ENCODE measurements around the gene WWOX. TPM values are rescaled to one million over a fixed set of nuclear protein-coding genes. Genes with fewer than 3 reads are reported as not detected.
A peak's percentile ranks its signal among the peaks of the same experiment; 100 is the strongest.

The WWOX gene
- total RNA-seq, 2 donors from 2014 or later = 33.8 to 82.5 TPM

DNA sequence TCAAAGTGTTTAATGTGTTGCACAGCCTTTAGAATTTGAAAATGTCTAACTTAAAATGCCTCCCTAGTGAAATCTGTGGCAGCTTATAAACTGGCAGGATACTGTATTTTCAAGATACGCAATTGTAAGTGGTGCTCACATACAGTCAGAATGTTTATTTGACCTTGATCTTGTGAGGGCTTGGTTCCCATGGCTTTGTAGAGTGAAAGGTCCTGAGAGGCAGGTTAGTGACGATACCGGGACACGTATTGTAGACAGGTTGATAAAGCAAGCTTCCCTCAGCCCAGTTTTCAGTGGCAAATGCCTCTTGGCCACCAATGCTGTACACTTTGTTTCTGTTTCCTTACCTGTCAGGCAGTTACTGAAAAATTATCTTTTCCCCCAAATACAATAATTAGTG, 1074.5 kb downstream of the WWOX start:
- Histone ChIP-seq H3K36me3 (no peaks in the 10 kb centered on the region), H3K4me1 (ENCODE audit: control insufficient read depth in 1 of 2, low read depth in 2 of 2) (peaks cover 11 to 27% of the 10 kb centered on the region in 2 donors), H3K27me3 (replicated peaks; ENCODE audit: insufficient read depth) (no peaks in the 10 kb centered on the region), H3K27ac (no peak overlapping the region), H3K4me3 (no peak overlapping the region), H3K9me3 (no peaks in the 10 kb centered on the region)
- TF ChIP-seq, protein P1, sequence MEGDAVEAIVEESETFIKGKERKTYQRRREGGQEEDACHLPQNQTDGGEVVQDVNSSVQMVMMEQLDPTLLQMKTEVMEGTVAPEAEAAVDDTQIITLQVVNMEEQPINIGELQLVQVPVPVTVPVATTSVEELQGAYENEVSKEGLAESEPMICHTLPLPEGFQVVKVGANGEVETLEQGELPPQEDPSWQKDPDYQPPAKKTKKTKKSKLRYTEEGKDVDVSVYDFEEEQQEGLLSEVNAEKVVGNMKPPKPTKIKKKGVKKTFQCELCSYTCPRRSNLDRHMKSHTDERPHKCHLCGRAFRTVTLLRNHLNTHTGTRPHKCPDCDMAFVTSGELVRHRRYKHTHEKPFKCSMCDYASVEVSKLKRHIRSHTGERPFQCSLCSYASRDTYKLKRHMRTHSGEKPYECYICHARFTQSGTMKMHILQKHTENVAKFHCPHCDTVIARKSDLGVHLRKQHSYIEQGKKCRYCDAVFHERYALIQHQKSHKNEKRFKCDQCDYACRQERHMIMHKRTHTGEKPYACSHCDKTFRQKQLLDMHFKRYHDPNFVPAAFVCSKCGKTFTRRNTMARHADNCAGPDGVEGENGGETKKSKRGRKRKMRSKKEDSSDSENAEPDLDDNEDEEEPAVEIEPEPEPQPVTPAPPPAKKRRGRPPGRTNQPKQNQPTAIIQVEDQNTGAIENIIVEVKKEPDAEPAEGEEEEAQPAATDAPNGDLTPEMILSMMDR (IDR thresholded peaks at IDR 0.05) = no peak
- ATAC-seq (ENCODE audit: insufficient number of reproducible peaks, low FRiP score, low read depth) (no peak), DNase-seq (ENCODE audit: low spot score) (no peak)

DNA sequence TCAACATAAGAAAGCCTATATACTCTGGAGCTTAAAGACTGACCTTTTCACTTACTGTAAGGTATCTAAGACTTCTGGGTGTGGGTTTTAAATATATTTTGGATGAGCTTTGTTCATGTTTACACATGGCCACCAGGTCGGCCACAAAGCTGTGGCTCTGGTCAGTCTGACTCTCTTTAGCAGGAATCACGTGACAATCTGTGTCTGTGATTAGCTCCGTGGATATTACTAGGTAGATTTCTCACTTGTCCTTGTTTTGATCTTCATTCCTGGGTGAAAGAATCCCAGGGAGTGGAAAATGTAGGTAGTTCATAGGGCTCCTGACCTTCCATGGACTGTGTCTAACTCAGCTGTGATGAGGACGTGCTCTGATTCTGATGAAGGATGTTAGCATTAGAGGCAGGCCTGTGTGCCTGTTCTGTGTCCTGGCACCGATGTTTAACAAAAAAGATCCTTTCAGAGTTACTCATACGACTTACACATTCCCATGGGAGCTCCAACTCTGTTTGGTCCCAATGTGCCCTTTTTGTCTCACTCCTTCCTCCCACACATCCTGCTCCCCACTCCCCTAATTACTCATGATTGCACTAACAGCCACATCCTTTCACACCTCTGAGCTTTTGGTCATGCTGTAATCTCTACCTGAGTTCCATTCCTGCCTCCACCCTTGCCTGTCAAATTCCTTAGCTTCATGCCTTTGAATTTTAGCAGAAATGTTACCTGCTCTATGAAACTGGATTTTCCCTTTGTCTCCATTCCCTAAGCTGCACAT, 1076.0 kb downstream of the WWOX start:
- DNase-seq (ENCODE audit: low spot score) (no peak), ATAC-seq (ENCODE audit: insufficient number of reproducible peaks, low FRiP score, low read depth) (no peak)
- TF ChIP-seq, protein P1 (IDR thresholded peaks at IDR 0.05) = no peak
- Histone ChIP-seq H3K9me3 (no peaks in the 10 kb centered on the region), H3K4me3 (no peak overlapping the region), H3K27ac (no peak overlapping the region), H3K4me1 (ENCODE audit: control insufficient read depth in 1 of 2, low read depth in 2 of 2) (peaks cover 7 to 13% of the 10 kb centered on the region in 2 donors), H3K36me3 (no peaks in the 10 kb centered on the region), H3K27me3 (replicated peaks; ENCODE audit: insufficient read depth) (no peaks in the 10 kb centered on the region)

DNA sequence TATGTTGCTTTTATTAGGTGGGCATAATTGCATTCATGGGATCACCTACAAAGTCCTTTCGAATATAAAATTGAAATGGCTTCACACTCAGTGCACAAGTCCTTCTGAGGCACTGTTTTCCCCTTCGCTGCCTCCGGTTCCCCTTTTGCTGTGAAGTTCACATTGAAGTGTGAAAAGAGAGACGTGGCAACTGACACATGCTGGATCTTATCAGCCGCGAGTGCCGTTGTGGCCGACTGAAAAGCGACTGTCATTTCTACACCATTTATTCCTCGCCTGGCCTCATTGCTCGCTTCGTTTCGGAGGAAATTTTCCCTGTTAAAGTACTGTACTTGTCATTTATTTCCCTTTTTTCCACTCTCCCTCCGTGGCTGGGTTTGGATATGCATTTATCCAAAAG, 1077.6 kb downstream of the WWOX start:
- DNase-seq (ENCODE audit: low spot score) = no peak
- Histone ChIP-seq H3K4me3 (no peak overlapping the region), H3K27ac (no peak overlapping the region), H3K4me1 (ENCODE audit: control insufficient read depth in 1 of 2, low read depth in 2 of 2) (no peaks in the 10 kb centered on the region), H3K9me3 (peaks cover 3% of the 10 kb centered on the region), H3K36me3 (no peaks in the 10 kb centered on the region), H3K27me3 (replicated peaks; ENCODE audit: insufficient read depth) (no peaks in the 10 kb centered on the region)
- TF ChIP-seq, protein P1 (IDR thresholded peaks at IDR 0.05) = no peak
- ATAC-seq (ENCODE audit: insufficient number of reproducible peaks, low FRiP score, low read depth) = peak; percentile 22

DNA sequence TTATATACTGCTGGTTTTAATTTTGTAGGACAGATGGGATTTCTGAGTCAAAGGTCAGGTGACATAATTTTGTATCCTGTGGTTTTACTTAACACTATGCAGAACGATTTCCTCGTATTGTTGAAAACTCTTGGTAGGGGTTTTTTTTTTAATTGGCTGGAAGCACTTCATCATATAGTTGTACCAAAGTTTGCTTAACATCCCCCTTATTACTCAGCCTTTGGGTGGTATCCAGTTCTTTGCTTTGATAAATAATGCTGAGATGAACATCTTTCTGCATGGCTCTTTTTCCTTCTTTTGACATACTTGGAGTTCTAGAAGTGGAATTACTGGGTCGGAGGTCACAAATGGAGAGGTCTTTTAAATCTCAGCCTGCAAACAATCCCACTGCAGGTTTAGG, 1082.0 kb downstream of the WWOX start:
- Histone ChIP-seq H3K4me1 (ENCODE audit: control insufficient read depth in 1 of 2, low read depth in 2 of 2) (peaks cover 5 to 10% of the 10 kb centered on the region in 2 donors), H3K27ac (no peak overlapping the region), H3K27me3 (replicated peaks; ENCODE audit: insufficient read depth) (no peaks in the 10 kb centered on the region), H3K4me3 (no peak overlapping the region), H3K9me3 (peaks cover 3% of the 10 kb centered on the region), H3K36me3 (no peaks in the 10 kb centered on the region)
- TF ChIP-seq, protein P1 (IDR thresholded peaks at IDR 0.05) = no peak
- DNase-seq (ENCODE audit: low spot score) (no peak), ATAC-seq (ENCODE audit: insufficient number of reproducible peaks, low FRiP score, low read depth) (no peak)

DNA sequence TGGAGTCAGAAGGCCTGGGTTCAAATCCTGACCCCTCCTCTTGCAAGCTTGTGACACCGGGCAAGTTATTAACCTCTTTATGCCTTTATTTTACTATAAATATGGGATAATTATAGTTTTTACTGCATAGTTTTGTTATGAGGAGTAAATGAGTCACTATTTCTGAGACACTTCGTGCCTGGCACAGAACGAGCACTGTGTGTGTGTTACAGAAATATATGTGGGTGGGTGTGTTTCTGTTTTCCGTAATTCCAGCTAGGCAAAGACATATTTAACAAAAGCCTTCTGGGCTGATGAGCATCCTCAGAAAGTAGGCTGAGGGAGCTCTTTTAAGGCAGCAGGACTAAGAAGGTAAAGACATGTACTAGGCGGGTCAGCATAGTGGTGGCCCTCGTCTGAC, 1083.2 kb downstream of the WWOX start:
- Histone ChIP-seq H3K4me3 (no peak overlapping the region), H3K9me3 (peaks cover 3% of the 10 kb centered on the region), H3K4me1 (ENCODE audit: control insufficient read depth in 1 of 2, low read depth in 2 of 2) (peaks cover 5 to 10% of the 10 kb centered on the region in 2 donors), H3K27ac (no peak overlapping the region), H3K36me3 (no peaks in the 10 kb centered on the region), H3K27me3 (replicated peaks; ENCODE audit: insufficient read depth) (no peaks in the 10 kb centered on the region)
- TF ChIP-seq, protein P1 (IDR thresholded peaks at IDR 0.05) = no peak
- DNase-seq (ENCODE audit: low spot score) (no peak), ATAC-seq (ENCODE audit: insufficient number of reproducible peaks, low FRiP score, low read depth) (no peak)
